DND-41 (cell line): ENCODE results near the gene SLC7A1.

Experiments
- ATAC-seq: fragments of 200-7000 bp; cut with Tn5 transposase; 3 replicates; pipeline ENCODE4 v1.9.1; 2021; ENCODE audit warnings: low read depth; ENCODE audit not compliant: insufficient read depth
- DNase-seq: peaks from one replicate; pipeline ENCODE4 v3.0.0-alpha.2; 2020
- H2AFZ ChIP-seq: 2 replicates; pipeline ENCODE4 v1.6.0; 2012; ENCODE audit warnings: low read depth, low read length
- H3K27ac ChIP-seq: 2 replicates; pipeline ENCODE4 v1.5.1; 2012; ENCODE audit warnings: low read length, inconsistent platforms
- H3K27me3 ChIP-seq: fragments of 200-600 bp; sonication (generic); 2 replicates; pipeline ENCODE4 v1.6.0; 2012; ENCODE audit warnings: low read length, mild to moderate bottlenecking, inconsistent platforms; ENCODE audit not compliant: insufficient read depth, poor library complexity
- H3K36me3 ChIP-seq: 2 replicates; pipeline ENCODE4 v1.5.1; 2012; ENCODE audit warnings: low read length, inconsistent platforms; ENCODE audit not compliant: insufficient read depth
- H3K4me1 ChIP-seq: 2 replicates; pipeline ENCODE4 v1.5.1; 2012; ENCODE audit warnings: mild to moderate bottlenecking, low read length; ENCODE audit not compliant: insufficient read depth
- H3K4me2 ChIP-seq: 2 replicates; pipeline ENCODE4 v1.6.0; 2012; ENCODE audit warnings: mild to moderate bottlenecking, moderate library complexity, low read length, inconsistent platforms; ENCODE audit not compliant: insufficient read depth
- H3K4me3 ChIP-seq, 2 experiments: fragments of 200-600 bp in 1 of 2; shearing (Covaris generic) in 1 of 2; 2 replicates each; pipeline ENCODE4 v1.5.1; 2012 to 2016; ENCODE audit warnings: inconsistent platforms in 2 of 2, low read length in 2 of 2, mild to moderate bottlenecking in 2 of 2, low read depth in 1 of 2, moderate library complexity in 1 of 2
- H3K79me2 ChIP-seq: 2 replicates; pipeline ENCODE4 v1.6.0; 2012; ENCODE audit warnings: low read length, inconsistent platforms; ENCODE audit not compliant: insufficient read depth
- H3K9ac ChIP-seq: 2 replicates; pipeline ENCODE4 v1.6.0; 2012; ENCODE audit warnings: low read depth, mild to moderate bottlenecking, inconsistent platforms, low read length, moderate library complexity
- H3K9me3 ChIP-seq: 2 replicates; pipeline ENCODE4 v1.5.1; 2012; ENCODE audit warnings: low read length, moderate library complexity, mild to moderate bottlenecking, inconsistent platforms; ENCODE audit not compliant: insufficient read depth, severe bottlenecking
- H4K20me1 ChIP-seq: 2 replicates; pipeline ENCODE4 v1.6.0; 2012; ENCODE audit warnings: low read length; ENCODE audit not compliant: insufficient read depth
- EZH2 ChIP-seq: IDR thresholded peaks from 3 replicates; pipeline ENCODE4 v1.6.1; 2012; ENCODE audit warnings: borderline replicate concordance, low read depth, mild to moderate bottlenecking, moderate library complexity, low read length, inconsistent platforms; ENCODE audit not compliant: severe bottlenecking
- TF ChIP-seq, protein P1 (sequence below): IDR thresholded peaks from 2 replicates; pipeline ENCODE4 v1.5.1; 2012; ENCODE audit warnings: borderline replicate concordance, low read length, moderate library complexity, mild to moderate bottlenecking; ENCODE audit not compliant: poor library complexity, severe bottlenecking; ENCODE audit errors: extremely low read depth

Gene SLC7A1

DNA sequence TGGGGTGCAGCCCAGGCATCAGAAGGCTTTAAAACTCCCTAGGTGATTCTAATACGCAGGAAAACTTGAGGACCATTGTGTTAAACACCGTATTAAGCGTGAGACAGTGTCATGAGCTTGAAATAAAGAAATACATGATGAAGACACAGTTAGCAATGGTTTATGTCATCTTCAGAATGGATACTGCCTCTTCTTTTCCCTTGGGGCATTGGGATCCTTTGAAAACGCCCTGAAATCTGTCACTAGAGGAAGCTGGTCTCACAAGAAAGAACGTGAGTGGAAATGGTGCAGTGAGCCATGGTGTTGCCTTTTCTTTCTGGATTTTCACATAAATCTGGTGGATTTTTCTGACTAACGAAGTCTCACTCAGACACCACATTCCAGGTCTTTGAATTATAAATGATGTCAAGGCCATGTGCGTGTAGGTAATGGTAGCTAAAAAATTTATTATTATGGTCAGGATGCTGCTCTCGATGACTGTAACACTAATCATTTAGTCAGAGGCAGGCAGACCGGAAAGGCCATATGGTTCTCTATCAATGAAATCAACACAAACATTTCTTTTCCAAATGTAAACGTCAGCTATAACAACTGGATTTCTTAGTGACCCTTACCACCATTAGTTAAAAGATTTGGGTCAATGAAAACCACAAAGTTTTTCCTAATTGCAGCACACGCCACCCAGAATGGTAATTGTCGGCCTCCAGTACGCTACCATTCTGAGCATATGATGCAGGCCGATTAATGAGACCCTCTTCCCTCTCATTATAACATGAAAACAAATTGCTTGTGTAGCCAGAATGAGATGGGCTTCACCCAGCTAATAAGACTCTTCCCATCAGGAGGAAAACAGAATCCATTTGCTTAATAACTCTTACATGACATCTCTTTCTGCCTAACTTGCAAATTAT is 105.6 kb downstream of the SLC7A1 start:
- no peak overlapping the region for H2AFZ ChIP-seq
- no peak overlapping the region for H3K27ac ChIP-seq
- no peak overlapping the region for H3K4me3 ChIP-seq
- no peak for TF ChIP-seq EZH2
- TF ChIP-seq, protein P1, sequence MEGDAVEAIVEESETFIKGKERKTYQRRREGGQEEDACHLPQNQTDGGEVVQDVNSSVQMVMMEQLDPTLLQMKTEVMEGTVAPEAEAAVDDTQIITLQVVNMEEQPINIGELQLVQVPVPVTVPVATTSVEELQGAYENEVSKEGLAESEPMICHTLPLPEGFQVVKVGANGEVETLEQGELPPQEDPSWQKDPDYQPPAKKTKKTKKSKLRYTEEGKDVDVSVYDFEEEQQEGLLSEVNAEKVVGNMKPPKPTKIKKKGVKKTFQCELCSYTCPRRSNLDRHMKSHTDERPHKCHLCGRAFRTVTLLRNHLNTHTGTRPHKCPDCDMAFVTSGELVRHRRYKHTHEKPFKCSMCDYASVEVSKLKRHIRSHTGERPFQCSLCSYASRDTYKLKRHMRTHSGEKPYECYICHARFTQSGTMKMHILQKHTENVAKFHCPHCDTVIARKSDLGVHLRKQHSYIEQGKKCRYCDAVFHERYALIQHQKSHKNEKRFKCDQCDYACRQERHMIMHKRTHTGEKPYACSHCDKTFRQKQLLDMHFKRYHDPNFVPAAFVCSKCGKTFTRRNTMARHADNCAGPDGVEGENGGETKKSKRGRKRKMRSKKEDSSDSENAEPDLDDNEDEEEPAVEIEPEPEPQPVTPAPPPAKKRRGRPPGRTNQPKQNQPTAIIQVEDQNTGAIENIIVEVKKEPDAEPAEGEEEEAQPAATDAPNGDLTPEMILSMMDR: no peak
- DNase-seq (no peak), ATAC-seq (no peak)
- H3K4me2 ChIP-seq: no peak overlapping the region
- no peak overlapping the region for H3K9ac ChIP-seq
- no peaks in the 10 kb centered on the region for H3K27me3 ChIP-seq
- H3K36me3 ChIP-seq: peaks cover 33% of the 10 kb centered on the region
- H4K20me1 ChIP-seq: no peaks in the 10 kb centered on the region
- H3K79me2 ChIP-seq: no peaks in the 10 kb centered on the region
- H3K4me1 ChIP-seq: no peaks in the 10 kb centered on the region
- no peaks in the 10 kb centered on the region for H3K9me3 ChIP-seq

DNA sequence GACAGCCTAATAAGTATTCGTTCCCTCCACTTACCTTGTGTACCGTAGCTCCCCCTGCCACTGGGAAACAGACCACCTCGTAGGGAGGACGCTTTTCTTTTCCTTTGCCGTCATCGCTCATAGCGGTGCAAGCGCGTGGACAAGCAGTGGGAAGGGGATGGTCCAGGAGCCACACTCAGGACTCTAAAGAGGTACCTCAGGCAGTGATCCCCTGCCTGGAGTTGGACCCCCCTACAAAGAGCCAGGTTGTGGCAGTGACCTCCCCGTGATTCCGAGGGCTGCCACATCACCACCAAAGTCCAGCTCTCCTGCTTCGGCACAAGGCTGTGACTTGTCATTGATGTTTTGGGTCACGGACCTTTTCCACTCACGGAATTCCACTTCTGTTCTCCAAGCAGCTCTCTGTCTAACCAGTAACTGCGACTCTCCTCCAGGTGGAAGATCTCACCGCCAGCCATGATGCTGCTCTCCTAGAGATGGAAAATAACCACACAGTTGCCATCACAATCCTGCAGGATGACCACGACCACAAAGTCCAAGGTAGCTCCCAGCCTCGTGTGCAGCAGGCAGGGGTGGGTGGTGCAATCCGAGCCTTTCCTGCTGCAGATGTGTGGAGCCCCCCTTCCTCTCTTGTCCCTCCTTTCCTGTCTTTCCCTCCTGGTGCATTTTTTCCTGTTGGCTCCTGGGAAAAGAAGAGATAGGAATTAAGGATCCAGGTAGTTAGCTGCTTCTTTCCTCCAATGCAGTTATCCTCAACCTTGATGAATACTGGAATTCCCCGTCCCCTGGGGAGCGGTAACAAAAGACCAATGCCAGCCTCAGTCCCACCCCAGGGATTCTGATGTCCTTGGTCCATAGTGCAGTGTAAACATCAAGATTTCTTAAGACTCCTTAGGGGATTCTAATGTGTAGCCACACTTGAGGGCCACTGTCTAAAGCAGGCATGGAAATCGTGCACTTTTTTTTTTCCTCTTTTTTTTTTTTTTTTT is 107.7 kb downstream of the SLC7A1 start:
- Histone ChIP-seq H3K4me3 (no peak overlapping the region), H3K36me3 (peaks cover 40% of the 10 kb centered on the region), H3K4me1 (no peaks in the 10 kb centered on the region), H3K9me3 (no peaks in the 10 kb centered on the region), H3K79me2 (no peaks in the 10 kb centered on the region), H3K27ac (no peak overlapping the region), H3K27me3 (no peaks in the 10 kb centered on the region), H2AFZ (no peak overlapping the region), H3K4me2 (no peak overlapping the region), H3K9ac (no peak overlapping the region), H4K20me1 (no peaks in the 10 kb centered on the region)
- DNase-seq: no peak
- TF ChIP-seq, protein P1: no peak
- no peak for TF ChIP-seq EZH2
- ATAC-seq: no peak

DNA sequence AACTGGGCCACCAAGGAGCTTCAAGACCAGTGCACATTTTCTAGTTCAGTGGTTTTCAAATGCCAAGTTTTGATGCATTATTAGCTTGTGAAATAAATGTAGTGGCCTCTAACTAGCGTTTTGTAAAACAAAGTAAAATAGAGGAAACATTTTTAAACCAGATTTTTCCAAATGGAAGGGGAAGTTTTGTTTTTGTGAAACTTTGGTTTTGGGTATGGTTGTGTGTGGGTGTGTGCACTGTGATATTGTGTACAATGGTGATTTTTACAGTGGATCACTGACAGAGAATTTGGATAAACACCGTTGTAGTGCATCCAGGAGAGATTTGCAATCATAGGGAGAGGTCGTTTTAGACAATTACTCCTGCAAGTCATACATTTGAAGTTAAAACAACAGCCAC is 108.9 kb downstream of the SLC7A1 start:
- no peak for TF ChIP-seq EZH2
- TF ChIP-seq, protein P1: no peak
- H3K27ac ChIP-seq: no peak overlapping the region
- no peaks in the 10 kb centered on the region for H4K20me1 ChIP-seq
- no peak overlapping the region for H2AFZ ChIP-seq
- H3K4me2 ChIP-seq: no peak overlapping the region
- no peak overlapping the region for H3K4me3 ChIP-seq
- no peak overlapping the region for H3K9ac ChIP-seq
- DNase-seq: no peak
- H3K4me1 ChIP-seq: no peaks in the 10 kb centered on the region
- H3K9me3 ChIP-seq: no peaks in the 10 kb centered on the region
- no peak for ATAC-seq
- H3K79me2 ChIP-seq: no peaks in the 10 kb centered on the region
- peaks cover 33% of the 10 kb centered on the region for H3K36me3 ChIP-seq
- H3K27me3 ChIP-seq: no peaks in the 10 kb centered on the region
